Left renal cortex interstitium (tissue), 4 donors: Measurements from ENCODE around the gene ITPR1. TPM values are rescaled to one million over a fixed set of nuclear protein-coding genes. Genes with fewer than 3 reads are reported as not detected.
"Not testable (repeated sequence)": the region's sequence is repeated elsewhere in the genome, so short reads cannot be mapped to it uniquely, and the experiment has no call there.

Experiments used
- DNase-seq, 4 donors: peaks; one replicate each; pipeline ENCODE4 v3.0.0-alpha.2; 2013; ENCODE audit warnings: low read depth in 4 of 4, low spot score in 2 of 4, missing footprints in 1 of 4
- polyA plus RNA-seq, 4 donors: library from polyadenylated mRNA; unstranded; fragments of 120-200 nt; gene quantifications; one replicate each; pipeline ENCODE4 v1.2.1, GENCODE V29; 2013; ENCODE audit not compliant: insufficient read length in 4 of 4

Gene ITPR1
- polyA plus RNA-seq, 4 donors, result 43.9 to 60.1 (median 53.5) TPM

DNA sequence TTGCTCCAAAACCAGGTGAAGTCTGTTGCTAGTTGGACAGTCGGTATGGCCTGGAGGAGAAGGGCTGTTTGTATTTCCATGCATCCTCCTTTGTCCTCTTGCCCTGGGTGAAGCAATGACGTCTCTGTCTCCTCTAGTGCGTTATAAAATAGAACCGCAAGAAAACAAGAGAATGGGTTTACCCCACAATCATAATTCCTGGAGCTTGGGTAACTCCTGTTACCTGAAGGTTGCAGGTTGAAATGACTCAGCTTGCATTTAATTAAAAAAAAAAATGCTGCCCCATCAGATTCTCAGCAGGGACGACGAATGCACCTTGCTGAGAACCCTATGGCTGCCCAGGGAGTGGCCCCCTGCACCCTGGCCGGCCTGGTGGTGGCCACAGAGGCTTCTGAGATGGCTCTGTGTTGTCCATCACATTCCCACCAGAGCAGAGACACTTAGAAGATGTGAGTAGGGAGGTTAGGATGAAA, 257.9 kb downstream of the ITPR1 start:
- DNase-seq, result no peak

DNA sequence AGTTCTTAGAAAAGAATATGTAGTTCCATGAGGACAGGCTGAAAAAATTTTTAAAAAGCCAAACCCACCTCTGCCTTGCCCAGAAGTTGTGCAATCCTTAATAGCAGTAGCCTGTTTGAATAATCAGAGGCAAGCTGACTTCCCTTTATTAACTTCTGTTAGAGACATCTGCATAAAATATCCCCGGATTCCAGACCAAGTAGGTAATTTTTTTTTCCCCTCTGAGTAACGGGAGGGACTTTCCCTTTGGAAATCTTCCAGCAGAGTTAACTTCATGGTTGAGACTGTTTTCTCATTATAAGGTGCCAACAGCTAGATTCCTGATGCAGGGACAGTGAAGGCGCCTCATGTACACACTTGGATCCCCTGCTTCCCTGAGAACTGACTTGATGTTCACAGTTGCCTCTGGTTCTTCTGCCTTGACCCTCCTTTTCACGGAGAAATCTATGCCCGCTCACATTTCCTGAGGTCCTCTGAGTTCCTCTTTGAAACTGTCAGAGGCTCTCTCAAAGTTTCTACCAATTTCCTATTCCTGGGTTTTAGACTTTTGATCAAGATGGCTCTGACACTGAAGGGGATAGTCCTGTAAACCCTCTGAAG, 258.5 kb downstream of the ITPR1 start:
- no peak for DNase-seq

DNA sequence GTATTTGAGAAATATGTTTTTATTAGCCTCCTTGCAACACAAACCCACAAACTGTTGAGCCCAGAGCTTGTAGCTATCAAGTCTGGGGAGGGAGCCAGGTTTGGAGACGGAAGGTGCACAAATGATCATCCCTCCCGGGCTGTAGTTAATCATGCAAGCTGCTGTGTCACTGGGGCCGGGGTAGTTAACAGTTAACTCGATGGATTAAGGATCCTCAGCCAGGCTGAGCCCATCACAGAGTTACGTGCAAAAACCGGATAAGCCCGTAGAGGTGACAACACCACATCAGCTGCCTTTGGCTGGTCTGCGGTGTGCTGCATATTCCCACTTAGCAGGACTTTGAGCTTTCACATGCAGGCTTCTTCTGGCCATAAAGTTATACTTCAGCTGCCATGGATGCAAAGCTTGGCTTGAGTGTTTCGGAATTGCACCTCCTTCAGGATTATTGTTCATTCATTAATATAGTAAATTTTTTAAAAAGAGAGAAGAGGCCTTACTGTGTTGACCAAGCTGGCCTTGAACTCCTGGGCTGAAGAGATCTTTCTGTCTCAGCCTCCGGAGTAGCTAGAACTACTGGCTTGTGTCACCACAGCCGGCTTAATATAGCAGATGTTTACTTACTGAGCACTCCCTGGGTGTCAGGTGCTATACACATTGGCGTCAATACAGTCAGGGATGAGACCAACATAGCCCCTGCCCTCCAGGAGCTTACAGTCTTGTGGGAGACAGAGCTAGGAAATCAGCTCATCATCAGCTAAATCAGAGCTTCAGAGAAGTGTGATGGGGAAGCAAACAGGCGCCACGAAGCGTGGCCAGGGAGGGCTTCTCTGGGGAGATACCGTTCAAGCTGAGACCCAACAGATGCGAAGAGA, 259.3 kb downstream of the ITPR1 start:
- no peak for DNase-seq

DNA sequence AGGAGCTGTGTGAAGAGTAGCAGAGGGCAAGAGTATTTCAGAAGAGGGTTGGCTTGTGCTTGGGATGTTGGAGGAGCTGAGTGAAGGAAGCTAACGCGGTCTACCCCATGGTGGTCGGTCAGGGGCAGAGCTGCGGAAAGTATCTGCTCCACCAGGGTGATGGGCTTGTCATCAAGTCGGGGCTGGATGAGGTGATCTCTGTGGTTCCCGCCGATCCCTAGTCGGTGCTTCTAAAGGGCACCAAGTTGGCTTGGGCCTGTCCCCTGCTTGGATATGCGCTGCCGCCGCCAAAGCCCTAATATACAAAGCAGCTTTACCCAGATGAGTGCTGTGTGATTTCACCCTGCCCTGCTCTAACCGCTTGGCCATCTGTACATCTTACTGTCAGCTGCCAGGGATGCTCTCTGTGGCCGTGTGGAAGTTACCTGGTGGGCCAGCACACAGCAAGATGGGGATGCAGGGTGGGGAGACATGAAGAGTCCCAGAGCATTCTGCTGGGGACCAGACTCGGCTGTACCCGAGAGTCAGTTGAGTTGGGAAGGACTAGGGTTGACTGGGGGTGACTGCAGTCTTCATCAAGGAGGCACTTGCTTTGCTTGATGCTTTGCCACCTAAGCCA, 260.0 kb downstream of the ITPR1 start:
- DNase-seq, result no peak

DNA sequence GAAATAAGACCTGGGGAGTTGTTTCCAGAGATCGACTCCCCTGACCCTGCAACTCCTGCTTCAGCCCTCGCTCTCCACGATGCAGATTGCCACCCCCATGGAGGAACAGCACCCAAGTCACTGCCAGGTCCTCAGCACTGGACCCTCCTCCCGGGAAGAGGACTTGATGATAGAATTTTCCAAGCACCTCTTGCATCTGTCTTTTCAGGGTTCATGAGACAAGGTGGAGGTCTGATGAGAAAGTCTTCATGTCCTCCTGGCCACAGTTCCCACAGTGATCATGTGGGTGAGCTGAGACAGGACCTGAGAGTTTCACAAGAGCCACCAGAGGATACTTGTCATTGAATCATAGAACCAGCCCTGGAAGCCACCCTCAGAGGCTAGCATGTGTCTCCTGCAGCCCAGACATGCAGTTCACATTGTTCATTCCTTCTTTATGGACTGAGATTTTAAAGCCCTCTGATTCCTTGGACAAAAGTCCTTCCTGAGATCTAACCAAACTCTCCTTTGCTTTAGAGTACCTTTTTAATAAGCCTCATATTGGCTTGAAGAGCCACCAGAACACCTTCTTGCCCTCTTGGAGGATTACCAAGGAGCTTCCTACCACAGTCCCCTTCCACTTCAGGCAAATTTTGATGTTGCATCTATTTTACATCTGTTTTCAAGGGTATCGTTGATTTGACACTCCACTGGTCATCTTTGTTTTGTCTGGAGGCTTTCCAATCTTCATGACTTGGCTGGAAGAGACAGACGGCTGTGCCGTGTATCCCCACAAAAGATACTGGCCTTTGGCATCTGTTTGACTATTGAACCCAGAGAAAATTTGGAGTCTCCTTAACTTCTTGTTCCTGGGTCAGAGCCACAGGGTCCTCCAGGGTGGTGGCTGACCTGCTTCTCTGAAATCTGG, 261.3 kb downstream of the ITPR1 start:
- DNase-seq, result no peak

DNA sequence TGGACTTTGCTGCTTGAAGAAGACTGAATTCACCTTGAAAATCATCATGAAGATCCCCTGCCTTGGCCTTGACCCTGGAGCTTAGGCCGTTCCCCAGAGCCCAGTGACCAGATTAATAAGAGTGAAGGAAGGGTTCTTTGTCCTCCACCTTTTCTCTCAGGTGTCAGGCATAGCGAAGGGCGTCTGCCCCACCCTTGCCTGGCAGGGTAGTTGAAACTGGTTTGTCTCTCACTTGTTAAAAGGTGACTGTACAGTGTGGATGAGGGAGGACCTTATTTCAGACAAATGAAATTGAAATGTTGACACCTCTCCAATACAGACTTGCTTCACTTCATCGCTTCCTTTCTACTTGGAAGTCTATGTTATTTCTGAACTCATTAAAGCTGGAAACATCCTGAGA, 262.4 kb downstream of the ITPR1 start:
- DNase-seq, result no peak

DNA sequence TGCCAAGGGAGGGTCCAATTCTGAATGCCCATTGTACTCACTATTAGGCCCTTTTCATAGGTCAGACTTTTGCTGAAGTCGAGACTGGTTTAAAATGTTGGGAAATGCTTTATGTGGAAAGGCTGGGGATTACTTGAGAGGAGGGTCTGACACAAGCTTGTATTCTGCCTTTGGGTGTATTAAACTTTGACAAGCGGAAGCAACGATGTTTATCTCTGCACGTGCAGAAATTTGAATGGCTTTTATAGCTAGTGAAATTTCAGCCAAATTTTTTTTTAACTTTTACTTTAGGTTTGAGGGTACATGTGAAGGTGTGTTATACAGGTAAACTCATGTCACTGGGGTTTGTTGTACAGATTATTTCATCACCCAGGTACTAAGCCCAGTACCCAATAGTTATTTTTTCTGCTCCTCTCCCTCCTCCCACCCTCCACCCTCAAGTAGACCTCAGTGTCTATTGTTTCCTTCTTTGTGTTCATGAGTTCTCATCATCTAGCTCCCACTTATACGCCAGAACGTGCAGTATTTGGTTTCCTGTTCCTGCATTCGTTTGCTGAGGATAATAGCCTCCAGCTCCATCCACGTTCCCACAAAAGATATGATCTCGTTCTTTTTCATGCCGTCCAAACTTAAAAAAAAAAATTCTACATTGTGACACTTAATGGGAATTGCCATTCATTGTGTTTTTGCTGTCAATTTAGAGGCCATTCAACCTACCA, 263.1 kb downstream of the ITPR1 start:
- no peak for DNase-seq

DNA sequence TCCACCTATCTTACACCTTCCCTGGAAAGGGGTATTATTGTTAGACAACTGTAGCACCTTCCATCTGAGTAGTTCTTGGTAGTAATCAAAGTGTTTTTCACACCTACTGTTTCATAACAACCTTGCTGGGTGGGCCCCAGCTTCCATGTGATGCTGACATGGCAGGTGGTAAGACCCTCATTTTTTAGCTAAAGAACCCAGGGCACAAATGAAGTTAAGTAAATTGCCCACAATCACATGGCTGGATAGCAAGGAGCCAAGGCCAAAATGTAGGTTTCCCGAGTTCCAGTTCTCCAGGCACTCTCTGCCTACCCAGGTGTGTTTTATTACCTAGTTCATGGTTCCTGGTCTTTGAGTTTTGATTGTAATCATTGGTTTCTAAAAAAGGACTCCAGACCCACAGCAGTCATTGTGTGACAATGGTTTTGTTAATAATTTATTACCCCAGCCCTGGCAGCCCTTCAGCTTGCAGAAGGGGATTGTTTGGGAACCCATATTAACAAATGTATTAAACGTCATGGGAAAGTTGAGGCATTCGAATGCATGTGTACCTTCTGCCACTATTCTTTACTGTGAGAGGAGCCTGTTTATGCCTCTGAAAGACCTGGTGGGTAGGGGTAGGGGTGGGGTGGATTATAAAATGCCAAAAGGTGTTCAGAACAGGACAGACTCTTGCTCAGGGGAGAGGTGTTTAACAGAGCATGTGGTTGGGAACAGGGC, 263.9 kb downstream of the ITPR1 start:
- DNase-seq, result no peak

DNA sequence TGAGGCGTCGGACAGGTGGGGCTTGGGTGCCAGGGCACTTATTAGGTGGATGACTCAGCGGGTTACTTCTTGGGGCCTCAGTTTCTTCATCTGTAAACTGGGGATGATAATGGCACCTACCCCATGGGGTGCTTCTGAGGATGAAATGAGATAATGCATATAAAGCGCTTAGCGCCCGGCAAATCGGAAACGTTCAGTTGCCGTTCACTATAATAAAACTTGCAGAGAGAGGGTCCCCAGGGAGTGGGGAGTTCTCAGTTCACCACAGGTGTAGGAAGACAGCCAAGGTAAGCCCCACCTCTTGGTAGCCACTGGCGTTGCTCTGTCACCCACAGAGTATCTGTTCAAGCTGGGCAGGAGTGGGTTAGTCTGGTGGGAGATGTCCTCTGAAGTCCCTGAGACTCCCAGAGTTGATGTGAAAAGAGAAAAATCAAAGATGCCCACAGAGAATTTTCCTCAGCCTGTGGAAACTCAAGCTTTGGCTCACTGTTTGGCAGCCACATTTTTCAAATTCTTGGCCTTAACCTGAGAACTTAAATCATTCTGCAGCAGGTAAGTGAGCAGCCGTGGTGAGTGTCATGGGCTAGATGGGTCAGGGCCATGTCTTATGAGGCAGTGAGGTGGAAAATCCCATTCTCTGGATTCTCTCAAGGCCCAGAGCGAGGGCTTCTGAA, 264.6 kb downstream of the ITPR1 start:
- DNase-seq, result no peak

DNA sequence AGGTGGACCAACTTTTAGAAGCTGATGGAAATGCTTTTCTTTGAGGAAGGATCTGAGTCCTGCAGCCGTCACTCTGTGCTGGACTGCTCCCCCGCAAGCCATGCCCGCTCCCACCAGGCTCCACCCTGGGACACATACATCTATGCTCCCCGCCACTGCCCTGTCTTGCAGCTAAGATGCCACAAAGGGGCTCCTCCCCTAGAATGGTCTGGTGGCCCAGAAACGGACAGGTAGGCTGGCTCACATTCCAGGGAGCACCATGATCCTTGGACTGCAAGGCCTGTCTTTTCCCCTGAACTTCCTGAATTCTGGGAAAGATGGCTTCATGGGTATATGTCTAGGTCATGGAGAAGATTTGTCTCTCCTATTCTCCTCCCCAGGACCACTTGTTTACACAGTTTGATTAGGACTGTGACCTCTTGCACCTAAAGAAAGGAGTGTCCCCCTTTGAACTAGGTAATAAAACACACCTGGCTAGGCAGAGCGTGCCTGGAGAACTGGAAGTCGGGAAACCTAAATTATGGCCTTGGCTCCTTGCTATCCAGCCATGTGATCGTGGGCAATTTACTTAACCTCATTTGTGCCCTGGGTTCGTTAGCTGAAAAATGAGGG, 265.2 kb downstream of the ITPR1 start:
- DNase-seq, result no peak

DNA sequence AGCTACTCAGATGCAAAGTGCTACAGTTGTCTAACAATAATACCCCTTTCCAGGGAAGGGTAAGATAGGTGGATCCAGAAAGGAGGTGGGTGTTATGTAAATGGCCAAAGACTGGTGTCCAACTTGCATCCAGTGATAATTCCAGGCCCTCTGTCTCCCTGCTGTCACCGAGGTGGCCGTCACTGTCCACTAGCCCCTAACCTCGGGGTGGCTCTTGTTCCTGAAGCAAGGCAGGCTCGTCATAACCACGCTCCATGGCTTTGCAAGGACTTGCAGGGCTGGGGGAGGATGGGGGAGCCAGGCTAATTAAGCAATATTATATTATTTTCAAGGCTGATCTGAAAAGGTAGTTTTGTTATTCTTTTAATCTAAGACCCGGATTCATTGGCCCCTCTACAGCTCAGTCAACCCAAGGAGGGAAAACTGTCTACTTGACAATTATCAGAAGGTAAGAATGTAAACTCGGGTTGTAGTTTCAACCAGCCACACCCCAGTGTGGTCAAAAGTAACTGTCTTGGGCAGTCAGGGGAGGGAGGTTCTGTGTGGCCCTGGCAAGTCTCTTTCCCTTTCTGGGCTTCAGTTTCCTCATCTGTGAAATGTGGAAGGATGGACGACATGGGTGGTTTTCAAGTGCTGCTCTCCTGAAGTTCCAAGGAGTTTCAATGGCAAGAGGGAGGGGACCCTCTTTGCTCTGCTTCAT, 266.0 kb downstream of the ITPR1 start:
- DNase-seq, result no peak

DNA sequence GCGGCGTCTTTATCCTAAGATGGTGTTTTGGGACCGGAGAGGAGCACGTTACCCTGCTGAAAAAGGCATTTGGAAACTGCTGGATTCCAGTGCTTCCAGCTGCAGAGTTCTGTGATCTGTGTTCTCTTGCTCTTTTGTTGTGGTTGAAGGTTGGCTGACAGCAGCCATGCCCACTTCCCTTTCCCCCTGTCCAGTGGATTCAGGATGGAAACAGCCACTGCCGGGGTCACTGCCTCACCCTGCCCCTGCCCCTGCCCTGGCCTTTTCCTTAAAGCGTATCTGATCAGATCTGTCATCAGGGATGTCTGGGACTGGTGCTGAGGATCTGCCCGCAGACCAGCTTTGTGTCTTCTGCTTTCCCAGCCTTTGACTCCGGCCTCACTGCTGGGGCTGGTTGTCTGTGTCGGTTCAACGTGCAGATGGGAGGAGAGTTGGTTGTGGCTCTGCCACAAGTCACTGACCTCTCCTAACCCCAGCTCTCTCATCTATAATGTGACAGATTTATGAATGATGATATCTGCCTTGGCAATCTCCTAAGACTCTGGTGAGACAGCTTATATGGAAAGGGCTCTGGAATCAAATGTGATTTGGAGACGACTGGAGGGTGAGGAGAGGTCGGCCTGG, 266.7 kb downstream of the ITPR1 start:
- DNase-seq, result no peak

DNA sequence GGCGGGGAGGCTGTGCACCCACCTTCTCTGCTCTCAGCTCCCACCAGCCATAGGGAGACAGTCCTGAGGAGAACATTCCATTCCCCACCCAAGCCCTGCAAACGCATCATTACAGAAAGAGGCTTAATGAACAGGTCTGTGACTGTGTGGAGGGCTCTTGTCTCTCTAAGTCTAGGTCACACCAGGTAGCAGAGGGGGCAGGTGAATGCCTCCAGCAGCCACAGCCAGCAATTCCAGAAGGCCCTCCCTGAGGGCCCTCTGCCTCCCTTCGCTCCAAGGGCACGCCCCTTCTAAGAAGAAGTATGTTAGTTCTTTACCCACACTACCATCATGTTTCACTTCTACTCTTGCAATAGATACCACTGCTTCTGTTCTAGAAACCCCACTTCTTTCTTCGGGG, 268.6 kb downstream of the ITPR1 start:
- no peak for DNase-seq

DNA sequence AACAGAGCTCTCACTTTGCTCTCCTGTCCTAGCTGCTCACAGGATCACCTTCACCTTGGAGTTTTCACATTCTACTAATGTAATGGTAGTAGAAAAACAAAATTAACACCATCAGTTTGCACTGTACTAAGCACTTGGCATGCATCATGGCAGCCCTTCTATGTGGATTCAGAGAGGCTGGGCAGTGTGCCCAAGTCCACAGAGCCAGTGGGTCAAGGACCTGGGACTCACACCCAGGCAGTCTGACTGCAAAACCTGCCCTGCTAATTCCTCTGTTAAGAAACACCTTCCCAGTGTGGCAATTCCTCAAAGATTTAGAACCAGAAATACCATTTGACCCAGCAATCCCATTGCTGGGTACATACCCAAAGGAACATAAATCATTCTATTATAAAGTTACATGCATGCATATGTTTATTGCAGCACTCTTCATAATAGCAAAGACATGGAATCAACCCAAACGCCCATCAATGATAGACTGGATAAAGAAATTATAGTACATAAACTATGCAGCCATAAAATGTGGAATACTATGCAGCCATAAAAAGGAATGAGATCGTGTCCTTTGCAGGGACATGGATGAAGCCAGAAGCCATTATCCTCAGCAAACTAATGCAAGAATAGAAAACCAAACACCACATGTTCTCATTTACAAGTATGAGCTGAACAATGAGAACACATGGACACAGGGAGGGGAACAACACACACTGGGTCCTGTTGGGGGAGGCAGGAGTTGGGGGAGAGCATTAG, 269.5 kb downstream of the ITPR1 start:
- DNase-seq, result not testable (repeated sequence)

DNA sequence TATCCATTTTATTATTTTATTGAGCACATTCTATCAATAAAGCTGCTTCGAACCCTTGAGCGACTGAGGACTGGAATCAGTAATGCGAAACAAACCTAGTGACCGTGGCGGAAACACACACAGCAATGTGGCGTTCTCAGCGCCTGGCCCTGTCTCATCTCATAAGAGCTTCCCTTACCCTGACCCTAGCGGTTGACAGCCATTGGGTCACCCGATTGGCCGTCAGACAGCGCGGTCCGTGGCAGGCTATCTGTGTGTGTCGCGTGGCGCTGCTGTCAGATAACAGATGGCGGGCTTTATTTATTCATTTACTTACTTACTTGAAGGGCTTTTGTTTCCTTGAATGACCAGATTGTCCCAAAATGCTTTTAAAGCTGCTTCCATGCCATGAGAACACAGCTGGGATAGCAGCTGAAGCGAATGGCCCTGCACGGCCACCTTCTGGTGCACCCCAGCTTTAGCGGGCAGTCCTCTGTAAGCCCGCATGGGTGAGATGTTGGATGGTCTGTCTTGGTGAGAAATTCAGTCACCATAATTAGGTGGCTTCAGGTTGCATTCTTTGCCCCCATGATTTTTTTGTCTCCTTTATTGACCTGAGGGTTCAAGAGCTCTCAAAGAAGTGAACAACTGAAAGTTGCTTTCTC, 270.6 kb downstream of the ITPR1 start:
- no peak for DNase-seq

DNA sequence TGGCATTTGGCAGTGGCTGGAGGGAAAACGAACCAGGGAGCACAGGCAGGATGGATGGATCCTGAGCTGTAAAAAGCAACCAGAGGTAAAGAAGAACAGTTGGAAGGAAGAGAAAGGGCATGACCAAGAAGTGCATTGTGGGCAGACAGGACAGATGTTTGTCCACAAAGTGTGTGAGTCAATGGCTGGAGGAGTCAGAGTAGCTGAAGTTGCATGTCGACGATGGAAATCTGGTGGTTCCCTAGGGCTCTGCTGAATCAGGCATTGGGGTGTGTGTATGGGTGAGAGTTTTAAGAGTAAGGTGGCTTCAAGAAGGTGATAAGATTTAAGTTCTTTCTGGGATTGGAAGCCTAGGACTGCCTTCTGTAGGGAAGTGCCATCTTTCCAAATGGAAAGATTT, 272.1 kb downstream of the ITPR1 start:
- no peak for DNase-seq
